Heart right ventricle (tissue), 16 donors: ENCODE measurements around the gene GANC. TPM values are rescaled to one million over a fixed set of nuclear protein-coding genes. Genes with fewer than 3 reads are reported as not detected.

Experiments used
- ATAC-seq, 8 donors: fragments of 200-7000 bp; cut with Tn5 transposase; one replicate each; pipeline ENCODE4 v1.9.1; 2020; ENCODE audit warnings: mild to moderate bottlenecking in 8 of 8, moderate library complexity in 8 of 8, moderate number of reproducible peaks in 1 of 8
- DNase-seq, 2 donors: peaks; one replicate each; pipeline ENCODE4 v3.0.0-alpha.2; 2020
- H3K27ac ChIP-seq, 10 donors: fragments of 200-600 bp; sonication (generic) in 2 of 10; one replicate each; pipeline versions ENCODE4 v1.5.0 to v1.8.0; 2020 to 2022; ENCODE audit warnings: mild to moderate bottlenecking in 3 of 10
- H3K27me3 ChIP-seq, 7 donors: fragments of 200-600 bp; one replicate each; pipeline ENCODE4 v1.8.0; 2021 to 2022; ENCODE audit warnings: mild to moderate bottlenecking in 2 of 7
- H3K36me3 ChIP-seq, 9 donors: fragments of 200-600 bp; sonication (generic) in 1 of 9; one replicate each; pipeline versions ENCODE4 v1.5.0 to v1.8.0; 2020 to 2022; ENCODE audit warnings: mild to moderate bottlenecking in 2 of 9
- H3K4me1 ChIP-seq, 9 donors: fragments of 200-600 bp; sonication (generic) in 1 of 9; one replicate each; pipeline versions ENCODE4 v1.5.0 to v1.8.0; 2020 to 2022; ENCODE audit warnings: mild to moderate bottlenecking in 4 of 9
- H3K4me3 ChIP-seq, 10 donors: fragments of 200-600 bp; sonication (generic) in 2 of 10; one replicate each; pipeline versions ENCODE4 v1.5.0 to v1.8.0; 2020 to 2022; ENCODE audit warnings: mild to moderate bottlenecking in 7 of 10, moderate library complexity in 2 of 10
- H3K9me3 ChIP-seq, 11 donors: fragments of 200-600 bp in 10 of 11; sonication (generic) in 2 of 11; one replicate each; pipeline versions ENCODE4 v1.5.0 to v1.8.0; 2013 to 2022; ENCODE audit warnings: mild to moderate bottlenecking in 2 of 11, control low read depth in 1 of 11, moderate library complexity in 1 of 11
- CTCF ChIP-seq, 9 donors: fragments of 200-600 bp; sonication (generic) in 2 of 9; IDR thresholded peaks; one replicate each; pipeline versions ENCODE4 v1.5.0 to v1.8.0; 2021 to 2022; ENCODE audit warnings: antibody characterized with exemption in 9 of 9, mild to moderate bottlenecking in 5 of 9, moderate library complexity in 1 of 9
- WGBS, 2 donors: extraction: QIAGEN DNeasy Blood & Tissue Kit; methylation state at CpG; one replicate each; pipeline ENCODE4 v1.1.7; 2013; ENCODE audit warnings: inconsistent platforms in 1 of 2; 5-methylcytosine and 5-hydroxymethylcytosine counted together
- intact Hi-C, 10 donors: fragments of 100-400 bp; cut with DNase I; formaldehyde crosslinking; loops; one replicate each; pipeline versions ENCODE4 v1.11.1 to v1.14.2; 2022
- polyA plus RNA-seq, 2 donors: library from polyadenylated mRNA; stranded (reverse); fragments of 200-250 nt; gene quantifications; one replicate each; pipeline ENCODE4 v1.2.3, GENCODE V29; 2013
- total RNA-seq, 10 donors: library from RNA; stranded (reverse); fragmentation: NEBNext Ultra II Directional in 3 of 10; extraction: Animal tissue kit (Norgen Biotek cat#: 25700) in 3 of 10; gene quantifications; one replicate each; pipeline versions ENCODE4 v1.2.1 to v1.2.4, GENCODE V29; 2021 to 2023
- donor health status: Arrhythmogenic right ventricular cardiomyopathy.
- donor health status: ischemic (EF 13 %, LVEDD 7.1; RV severe dilation, severe dysfunction).
- donor health status: healthy with polysubstance abuse.
- donor health status: DM: no; HTN: yes; CAD: no.
- donor health status: DM: no; HTN: no; CAD: no.
- donor health status: ischemic (EF 25% LVEDD 6.9; RV normal size, moderate dysfunction).
- donor health status: ischemic (EF 25% LVEDD 5.7; RV mildly dilated, moderate dysfunction).
- donor health status: healthy.
- donor health status: DM: yes; HTN: yes; CAD: no.
- donor health status: Ischemic cardiomyopathy.
- donor health status: ischemic (EF 35%, LVEDD 5.7; RV mildly dilated, moderate dysfunction).
- donor health status: nonischemic (EF 11% LVEDD 7.7; RV severe dilation, severe dysfunction).
- donor health status: DM: yes; HTN: yes; CAD: no.
- donor health status: PGD.
- donor health status: ischemic (EF 29% LVEDD 5.4; RV normal size, mild dysfunction).
- donor health status: nonischemic (EF 23%, LVEDD 6.1; RV moderate dilation, normal function).

Gene GANC
- total and polyA plus RNA-seq, 12 donors: 5.3 to 25.8 (median 17.6) TPM

GRCh38 chr15:42355291-42355690 is 82.3 kb downstream of the GANC start:
- Histone ChIP-seq H3K27ac (no peak overlapping the region), H3K27me3 (no peaks in the 10 kb centered on the region), H3K4me1 (peaks cover 0 to 10% (median 0%) of the 10 kb centered on the region in 9 donors), H3K9me3 (no peaks in the 10 kb centered on the region), H3K4me3 (no peak overlapping the region), H3K36me3 (peaks cover 0 to 91% (median 30%) of the 10 kb centered on the region in 9 donors)
- DNase-seq: no peak
- intact Hi-C loops: no loop called here
- no peak for TF ChIP-seq CTCF (IDR thresholded peaks at IDR 0.05)
- ATAC-seq: no peak
- WGBS, 2 donors: 89 to 91% methylated on average over 6 of the region's 6 CpGs

DNA sequence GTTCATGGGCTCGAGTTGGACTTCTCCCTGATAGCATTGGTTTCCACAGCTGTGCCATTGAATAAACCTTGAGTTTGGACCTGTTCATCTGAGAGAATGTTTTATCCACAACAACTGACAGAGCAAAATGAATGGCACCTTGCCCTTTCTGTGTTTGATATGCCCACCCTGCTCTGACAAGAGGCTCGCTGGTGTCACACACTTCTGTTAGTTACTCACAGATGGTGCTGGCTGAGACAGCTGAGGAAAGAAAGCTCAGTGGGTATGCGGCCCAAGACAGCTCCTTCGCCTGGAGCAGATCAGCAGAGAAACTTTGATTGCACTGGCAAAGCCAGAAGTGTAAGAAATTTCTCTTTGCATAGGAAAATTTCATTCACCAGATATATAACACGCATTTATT is 83.8 kb downstream of the GANC start:
- no peak for DNase-seq
- Histone ChIP-seq H3K27ac (no peak overlapping the region), H3K4me1 (peaks cover 0 to 10% (median 0%) of the 10 kb centered on the region in 9 donors), H3K36me3 (peaks cover 0 to 78% (median 21%) of the 10 kb centered on the region in 9 donors), H3K27me3 (no peaks in the 10 kb centered on the region), H3K9me3 (no peaks in the 10 kb centered on the region), H3K4me3 (no peak overlapping the region)
- TF ChIP-seq CTCF (IDR thresholded peaks at IDR 0.05): no peak
- WGBS, 2 donors: 82 to 83% methylated on average over 5 of the region's 5 CpGs
- ATAC-seq: no peak
- intact Hi-C loops: no loop called here

DNA sequence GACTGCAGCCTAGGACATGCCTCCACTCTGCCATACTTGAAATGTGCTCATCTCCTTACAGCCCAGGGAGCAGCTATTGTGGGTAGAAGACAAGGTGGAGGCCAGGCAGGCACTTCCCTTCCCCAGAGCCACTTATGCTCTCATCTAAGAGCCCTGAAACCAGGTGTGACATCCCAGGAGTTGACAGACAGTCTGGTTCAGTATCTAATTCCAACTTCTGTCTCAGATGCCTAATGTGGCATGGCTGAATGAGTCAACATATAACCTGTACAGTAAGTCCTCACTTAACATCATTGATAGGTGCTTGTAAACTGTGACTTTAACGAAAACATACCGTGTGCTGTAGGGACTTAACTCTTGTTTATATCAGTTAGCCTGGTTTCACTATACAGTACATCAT is 85.1 kb downstream of the GANC start:
- DNase-seq (no peak), ATAC-seq (no peak)
- TF ChIP-seq CTCF (IDR thresholded peaks at IDR 0.05): no peak
- intact Hi-C loops: no loop called here
- Histone ChIP-seq H3K27me3 (no peaks in the 10 kb centered on the region), H3K4me3 (no peak overlapping the region), H3K4me1 (peaks cover 0 to 10% (median 0%) of the 10 kb centered on the region in 9 donors), H3K27ac (no peak overlapping the region), H3K36me3 (peaks cover 0 to 73% (median 8%) of the 10 kb centered on the region in 9 donors), H3K9me3 (no peaks in the 10 kb centered on the region)
- 91 to 96% methylated on average over 2 of the region's 2 CpGs for WGBS, 2 donors

- no peak for TF ChIP-seq CTCF (IDR thresholded peaks at IDR 0.05)
- H3K4me3 ChIP-seq: peak within 1 kb of the TSS in 1 of 10 donors; percentile 14
- peaks cover 0 to 10% (median 0%) of the 10 kb centered on the region in 9 donors for H3K4me1 ChIP-seq
- DNase-seq (no peak), ATAC-seq (peak; percentile 38 to 95 (median 84))
- WGBS, 2 donors: 59 to 67% methylated on average over 1 of the region's 1 CpG
- peak within 1 kb of the TSS in 4 of 10 donors; percentile 13 to 55 (median 30) for H3K27ac ChIP-seq
- intact Hi-C loops: no loop called here
- no peaks in the 10 kb centered on the region for H3K27me3 ChIP-seq
- H3K9me3 ChIP-seq: no peaks in the 10 kb centered on the region
- H3K36me3 ChIP-seq: peaks cover 0 to 68% (median 3%) of the 10 kb centered on the region in 9 donors
These were observed 86.2 kb downstream of the GANC start, which contains the start of gene CAPN3 for GRCh38 chr15:42359249-42359648. CAPN3 (plus strand) TSS chr15:42359501; CDS start chr15:42359806, 305 bp downstream.
